Subcutaneous abdominal adipose tissue (tissue), 5 donors: ENCODE results near the gene SLITRK2.

Experiments used
- H3K27ac ChIP-seq: one replicate; pipeline ENCODE4 v1.7.0; 2013; ENCODE audit warnings: low read depth, mild to moderate bottlenecking, inconsistent platforms, low read length, moderate library complexity
- H3K27me3 ChIP-seq, 5 donors: one replicate each; pipeline ENCODE4 v1.7.0; 2013; ENCODE audit warnings: low read length in 5 of 5, inconsistent platforms in 1 of 5; ENCODE audit not compliant: control insufficient read depth in 5 of 5, insufficient read depth in 4 of 5
- H3K36me3 ChIP-seq, 5 donors: one replicate each; pipeline ENCODE4 v1.7.0; 2013; ENCODE audit warnings: low read length in 5 of 5; ENCODE audit not compliant: control insufficient read depth in 5 of 5, insufficient read depth in 5 of 5
- H3K4me1 ChIP-seq, 5 donors: one replicate each; pipeline ENCODE4 v1.7.0; 2013; ENCODE audit warnings: low read length in 5 of 5, mild to moderate bottlenecking in 3 of 5, moderate library complexity in 1 of 5; ENCODE audit not compliant: control insufficient read depth in 5 of 5, insufficient read depth in 5 of 5
- H3K4me3 ChIP-seq, 5 donors: one replicate each; pipeline ENCODE4 v1.7.0; 2013; ENCODE audit warnings: low read length in 5 of 5, low read depth in 1 of 5
- H3K9ac ChIP-seq, 5 donors: one replicate each; pipeline ENCODE4 v1.7.0; 2013; ENCODE audit warnings: low read length in 5 of 5, mild to moderate bottlenecking in 4 of 5, moderate library complexity in 3 of 5
- H3K9me3 ChIP-seq, 5 donors: one replicate each; pipeline ENCODE4 v1.7.0; 2013; ENCODE audit warnings: low read length in 5 of 5; ENCODE audit not compliant: control insufficient read depth in 5 of 5
- donor health status: healthy.
- donor health status: healthy.
- donor health status: healthy.
- donor health status: healthy.
- donor health status: healthy.

The SLITRK2 gene, protein sequence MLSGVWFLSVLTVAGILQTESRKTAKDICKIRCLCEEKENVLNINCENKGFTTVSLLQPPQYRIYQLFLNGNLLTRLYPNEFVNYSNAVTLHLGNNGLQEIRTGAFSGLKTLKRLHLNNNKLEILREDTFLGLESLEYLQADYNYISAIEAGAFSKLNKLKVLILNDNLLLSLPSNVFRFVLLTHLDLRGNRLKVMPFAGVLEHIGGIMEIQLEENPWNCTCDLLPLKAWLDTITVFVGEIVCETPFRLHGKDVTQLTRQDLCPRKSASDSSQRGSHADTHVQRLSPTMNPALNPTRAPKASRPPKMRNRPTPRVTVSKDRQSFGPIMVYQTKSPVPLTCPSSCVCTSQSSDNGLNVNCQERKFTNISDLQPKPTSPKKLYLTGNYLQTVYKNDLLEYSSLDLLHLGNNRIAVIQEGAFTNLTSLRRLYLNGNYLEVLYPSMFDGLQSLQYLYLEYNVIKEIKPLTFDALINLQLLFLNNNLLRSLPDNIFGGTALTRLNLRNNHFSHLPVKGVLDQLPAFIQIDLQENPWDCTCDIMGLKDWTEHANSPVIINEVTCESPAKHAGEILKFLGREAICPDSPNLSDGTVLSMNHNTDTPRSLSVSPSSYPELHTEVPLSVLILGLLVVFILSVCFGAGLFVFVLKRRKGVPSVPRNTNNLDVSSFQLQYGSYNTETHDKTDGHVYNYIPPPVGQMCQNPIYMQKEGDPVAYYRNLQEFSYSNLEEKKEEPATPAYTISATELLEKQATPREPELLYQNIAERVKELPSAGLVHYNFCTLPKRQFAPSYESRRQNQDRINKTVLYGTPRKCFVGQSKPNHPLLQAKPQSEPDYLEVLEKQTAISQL

DNA sequence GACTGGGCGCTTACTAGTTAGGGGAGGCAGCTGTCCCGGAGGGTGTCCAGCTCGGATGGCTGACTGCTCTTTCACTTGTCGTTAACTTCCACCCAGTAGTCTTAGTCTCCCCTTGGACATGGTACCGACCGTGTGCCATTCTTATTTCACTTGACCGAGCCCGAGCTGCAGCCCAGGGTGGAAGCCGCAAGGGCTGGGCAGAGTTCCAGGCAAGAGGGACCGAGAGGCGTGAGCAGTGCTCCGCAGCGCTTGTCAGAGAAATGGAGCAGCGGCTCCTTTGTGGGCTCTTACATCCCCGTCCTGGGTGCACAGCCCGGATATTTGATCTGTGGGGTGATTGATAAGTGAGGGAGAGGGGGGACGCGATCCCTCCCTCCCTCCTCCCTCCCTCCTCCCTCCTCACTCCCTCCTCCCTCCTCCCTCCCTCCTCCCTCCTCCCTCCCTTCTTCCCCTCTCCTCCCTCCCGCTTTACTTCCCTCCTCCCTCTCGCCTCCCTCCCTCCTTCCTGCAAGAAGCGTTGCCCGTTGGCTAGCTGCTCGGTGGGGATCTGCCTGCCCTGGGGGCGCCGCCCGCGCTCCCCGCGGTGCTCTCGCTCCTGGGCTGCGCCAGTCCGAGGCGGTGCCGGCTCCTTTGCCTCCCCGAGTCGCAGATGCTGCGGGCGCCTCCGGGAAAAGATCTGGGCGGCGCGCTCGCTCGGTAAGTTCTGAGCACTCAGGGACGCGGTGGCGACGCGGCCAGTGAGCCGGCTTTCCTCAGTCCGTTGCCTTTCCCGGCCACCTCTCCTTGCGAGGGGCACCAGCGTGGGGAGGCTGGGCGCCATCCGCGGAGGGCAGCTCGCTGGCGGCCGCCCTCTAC lies at the start of gene SLITRK2:
Gene SLITRK2 (plus strand): TSS at position 499 of the 855 bp plus-strand sequence. CDS start 4,597 bp downstream, outside the sequence.
- peak within 1 kb of the TSS; percentile 49 to 67 (median 55) for H3K4me3 ChIP-seq

DNA sequence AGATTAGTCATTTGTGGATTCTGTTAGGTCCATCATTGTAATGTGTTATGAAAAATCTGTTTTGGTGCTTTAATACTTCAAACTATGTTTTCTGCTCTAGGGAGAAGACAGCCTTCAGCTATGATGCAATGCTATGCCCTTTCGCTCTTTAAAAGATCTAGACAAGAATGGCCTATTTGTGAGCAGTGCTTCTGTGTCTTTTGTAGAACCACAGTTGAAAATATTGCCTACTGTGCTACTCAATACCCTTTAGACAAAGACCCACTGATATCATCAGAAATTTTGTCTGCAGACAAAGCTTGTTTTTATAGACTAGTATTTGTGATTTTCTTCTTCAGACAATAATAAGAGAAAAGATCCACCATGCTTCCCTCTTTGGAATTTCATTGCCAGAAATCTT lies 44.6 kb upstream of the SLITRK2 start:
- no peaks in the 10 kb centered on the region for H3K27me3 ChIP-seq
- no peak overlapping the region for H3K9ac ChIP-seq
- H3K27ac ChIP-seq = no peak overlapping the region
- H3K4me1 ChIP-seq = no peaks in the 10 kb centered on the region
- no peak overlapping the region for H3K4me3 ChIP-seq
- no peaks in the 10 kb centered on the region for H3K36me3 ChIP-seq
- no peaks in the 10 kb centered on the region for H3K9me3 ChIP-seq

More for the DNA sequence above, at the start of gene SLITRK2:
- no peak within 1 kb of the TSS for H3K27ac ChIP-seq
- peaks cover 0 to 18% (median 7%) of the 10 kb centered on the region in 5 donors for H3K4me1 ChIP-seq
- H3K9me3 ChIP-seq = peaks cover 0 to 3% (median 0%) of the 10 kb centered on the region in 5 donors
- peaks cover 15 to 29% (median 18%) of the 10 kb centered on the region in 5 donors for H3K27me3 ChIP-seq
- no peak within 1 kb of the TSS for H3K9ac ChIP-seq
- H3K36me3 ChIP-seq = no peaks in the 10 kb centered on the region

DNA sequence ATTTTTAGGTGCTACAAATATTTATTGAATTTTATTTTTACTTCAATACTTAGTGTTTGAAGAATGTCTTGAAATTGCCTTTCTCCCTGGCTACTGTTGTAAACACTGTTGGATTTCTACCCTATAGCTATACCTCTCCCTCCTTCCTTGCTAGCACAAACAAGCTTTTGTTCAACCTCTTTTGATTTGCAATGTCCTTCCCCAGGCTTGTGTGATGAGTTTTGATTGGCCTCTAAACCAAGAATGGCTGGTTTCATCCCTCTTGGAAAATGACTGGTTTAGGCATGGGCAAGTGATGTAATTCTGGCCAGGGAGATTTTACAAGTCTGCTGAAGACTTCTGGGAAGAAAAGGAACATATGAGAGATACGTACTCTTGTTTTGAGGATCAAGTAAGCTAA lies 25.3 kb upstream of the SLITRK2 start:
- Histone ChIP-seq H3K4me1 (no peaks in the 10 kb centered on the region), H3K27me3 (no peaks in the 10 kb centered on the region), H3K9ac (no peak overlapping the region), H3K27ac (no peak overlapping the region), H3K9me3 (peaks cover 0 to 4% (median 0%) of the 10 kb centered on the region in 5 donors), H3K4me3 (no peak overlapping the region), H3K36me3 (no peaks in the 10 kb centered on the region)

DNA sequence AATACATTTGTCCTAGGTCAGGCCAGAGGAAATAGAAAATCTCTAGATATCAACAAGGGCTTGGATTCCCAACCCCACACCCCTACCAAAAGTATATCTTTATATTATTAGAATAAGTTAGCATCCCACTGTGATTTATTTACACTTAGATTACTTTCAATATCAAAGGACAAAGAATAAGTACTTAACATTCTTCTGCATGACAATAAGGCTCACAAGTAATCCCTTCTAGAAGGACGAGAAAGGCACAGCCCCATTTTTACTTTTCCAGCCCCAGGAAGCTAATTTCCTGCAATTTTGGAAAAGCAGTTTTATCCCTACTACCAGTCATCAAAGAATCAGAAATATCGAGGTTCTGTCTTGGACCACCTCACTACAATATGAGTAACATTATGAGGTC lies 14.1 kb upstream of the SLITRK2 start:
- peaks cover 0 to 9% (median 4%) of the 10 kb centered on the region in 5 donors for H3K9me3 ChIP-seq
- no peak overlapping the region for H3K9ac ChIP-seq
- no peaks in the 10 kb centered on the region for H3K36me3 ChIP-seq
- H3K4me3 ChIP-seq = no peak overlapping the region
- H3K27me3 ChIP-seq = no peaks in the 10 kb centered on the region
- H3K27ac ChIP-seq = no peak overlapping the region
- H3K4me1 ChIP-seq = no peaks in the 10 kb centered on the region

DNA sequence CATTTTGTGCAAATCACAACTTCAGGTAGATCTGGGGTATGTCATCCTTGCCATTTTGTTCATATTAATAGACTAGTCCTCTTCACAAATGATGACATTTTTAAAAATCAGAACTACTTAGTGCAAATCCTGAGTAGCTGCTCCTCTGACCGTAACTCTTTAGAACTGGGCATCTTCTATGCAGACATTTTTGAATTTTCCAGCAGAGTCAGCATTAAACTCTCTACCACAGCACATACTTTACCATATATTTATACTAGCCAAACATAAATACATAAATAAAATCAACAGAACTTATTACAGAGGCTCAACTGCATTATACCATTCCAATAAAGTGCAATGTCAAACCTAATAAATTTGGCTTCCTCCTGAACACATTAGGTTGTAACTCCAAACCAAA lies 4.5 kb upstream of the SLITRK2 start:
- Histone ChIP-seq H3K36me3 (no peaks in the 10 kb centered on the region), H3K4me3 (no peak overlapping the region), H3K27ac (no peak overlapping the region), H3K9me3 (peaks cover 0 to 3% (median 0%) of the 10 kb centered on the region in 5 donors), H3K9ac (no peak overlapping the region), H3K4me1 (peaks cover 0 to 10% (median 3%) of the 10 kb centered on the region in 5 donors), H3K27me3 (peaks cover 0 to 10% (median 3%) of the 10 kb centered on the region in 5 donors)

DNA sequence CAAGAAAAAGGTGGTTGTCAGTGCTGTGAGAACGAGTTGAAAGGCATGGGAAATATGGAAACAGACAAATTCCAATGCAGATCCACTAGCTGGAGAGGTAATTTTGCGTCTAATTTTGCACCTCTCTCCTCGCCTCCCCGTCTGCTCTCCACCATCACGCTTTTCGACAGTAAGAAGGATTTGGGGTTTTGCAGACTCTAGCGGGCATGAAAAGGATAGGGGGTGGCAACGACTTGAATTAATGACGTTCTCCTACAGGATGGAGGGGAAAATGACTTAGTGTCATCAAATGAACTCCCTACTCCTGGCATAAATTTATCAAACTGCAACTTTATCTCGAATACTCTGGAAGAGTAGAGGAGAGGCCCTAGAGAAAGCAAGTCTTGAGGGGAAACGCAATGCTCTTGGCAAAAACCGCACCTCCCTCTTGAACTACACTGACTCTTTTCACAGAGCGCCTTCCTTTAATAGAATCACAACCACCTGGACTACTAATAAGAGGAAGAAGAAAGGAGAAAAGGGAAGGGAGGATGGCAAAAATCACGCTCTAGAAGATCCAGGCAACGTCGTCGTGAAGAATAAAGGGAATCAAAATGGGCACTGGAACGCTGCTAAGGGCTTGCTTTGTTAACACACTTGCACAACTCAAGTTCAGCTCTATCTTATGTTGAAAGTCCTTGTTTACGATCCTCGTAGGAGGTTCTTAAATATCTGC lies 871 bp upstream of the SLITRK2 start:
- peak overlapping the region; percentile 35 to 67 (median 49) for H3K4me3 ChIP-seq
- no peak overlapping the region for H3K9ac ChIP-seq
- H3K36me3 ChIP-seq = no peaks in the 10 kb centered on the region
- peaks cover 0 to 18% (median 7%) of the 10 kb centered on the region in 5 donors for H3K4me1 ChIP-seq
- no peak overlapping the region for H3K27ac ChIP-seq
- peaks cover 0 to 3% (median 0%) of the 10 kb centered on the region in 5 donors for H3K9me3 ChIP-seq
- peaks cover 13 to 26% (median 15%) of the 10 kb centered on the region in 5 donors for H3K27me3 ChIP-seq

DNA sequence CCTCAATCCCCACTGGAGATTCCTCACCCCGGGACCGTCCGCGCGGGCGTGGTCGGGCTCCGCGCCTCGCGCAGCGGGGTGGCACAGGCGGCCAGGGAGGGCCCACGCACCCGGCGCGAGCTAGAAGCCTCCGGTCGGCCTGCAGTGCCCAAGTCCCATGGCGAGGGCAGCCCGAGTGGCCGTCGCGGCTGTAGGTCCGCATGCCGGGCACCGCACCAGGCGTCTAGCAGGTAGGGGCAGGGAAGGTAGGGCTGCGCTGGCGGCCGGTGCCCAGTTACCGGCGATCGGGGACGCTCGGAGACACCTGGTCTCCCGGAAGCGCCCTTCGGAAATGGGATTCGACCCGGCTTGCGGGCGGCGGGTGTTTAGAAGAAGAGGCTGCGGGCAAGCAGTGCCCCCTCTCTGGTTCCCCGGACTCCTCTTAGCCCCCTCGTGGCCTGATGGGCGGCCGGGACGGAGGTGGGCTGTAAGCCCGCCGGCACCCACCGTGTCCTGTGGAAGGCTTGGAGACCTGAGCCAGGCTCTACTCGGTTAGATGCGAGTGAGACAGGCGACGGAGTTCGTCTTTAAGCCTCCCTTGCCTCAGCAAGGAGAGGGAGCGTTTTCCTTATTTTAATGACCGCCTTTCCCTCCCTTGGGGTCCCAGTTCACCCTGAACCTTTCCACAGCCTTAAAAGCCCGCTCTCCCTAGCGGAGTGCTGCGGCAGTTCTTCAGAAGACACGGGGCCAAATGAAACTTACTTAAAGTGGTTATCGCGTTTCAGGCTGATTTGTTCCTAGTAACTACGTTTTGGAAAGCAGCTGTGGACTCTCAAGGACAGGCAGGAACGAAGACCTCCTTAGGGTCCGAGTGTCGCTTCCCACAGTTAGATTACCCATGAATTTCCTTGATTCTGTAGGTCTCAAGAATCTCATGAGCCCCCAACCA lies 821 bp downstream of the SLITRK2 start:
- Histone ChIP-seq H3K27me3 (peaks cover 18 to 36% (median 22%) of the 10 kb centered on the region in 5 donors), H3K9me3 (peaks cover 0 to 3% (median 0%) of the 10 kb centered on the region in 5 donors), H3K9ac (no peak overlapping the region), H3K36me3 (no peaks in the 10 kb centered on the region), H3K27ac (no peak overlapping the region), H3K4me1 (peaks cover 0 to 18% (median 7%) of the 10 kb centered on the region in 5 donors), H3K4me3 (peak overlapping the region; percentile 31 to 58 (median 51))

DNA sequence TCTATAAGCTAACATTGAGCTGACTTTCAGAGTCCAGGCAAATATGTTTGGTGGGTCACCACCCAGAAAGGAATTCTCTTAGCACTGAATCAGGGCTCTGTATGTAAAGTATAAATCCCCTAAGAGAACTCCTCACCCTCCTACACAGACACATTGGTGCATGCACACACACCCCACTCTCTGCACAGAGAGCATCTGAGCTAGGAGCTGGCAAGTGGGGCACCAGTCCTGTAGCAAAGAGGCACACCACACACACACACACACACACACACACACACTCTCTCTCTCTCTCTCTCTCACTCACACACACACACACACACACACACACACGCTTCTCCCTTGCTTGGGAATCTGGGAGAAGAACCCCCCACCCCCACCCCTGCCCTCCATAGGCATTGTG lies 3.2 kb downstream of the SLITRK2 start:
- Histone ChIP-seq H3K36me3 (no peaks in the 10 kb centered on the region), H3K27me3 (peaks cover 17 to 38% (median 22%) of the 10 kb centered on the region in 5 donors), H3K9me3 (peaks cover 0 to 3% (median 0%) of the 10 kb centered on the region in 5 donors), H3K9ac (no peak overlapping the region), H3K4me3 (no peak overlapping the region), H3K27ac (no peak overlapping the region), H3K4me1 (peaks cover 0 to 18% (median 7%) of the 10 kb centered on the region in 5 donors)
